ENCODE data around the gene ADAMTS2.
"Not testable (repeated sequence)": the region's sequence is repeated elsewhere in the genome, so short reads cannot be mapped to it uniquely, and the experiment has no call there.

ADAMTS2 gene

DNA sequence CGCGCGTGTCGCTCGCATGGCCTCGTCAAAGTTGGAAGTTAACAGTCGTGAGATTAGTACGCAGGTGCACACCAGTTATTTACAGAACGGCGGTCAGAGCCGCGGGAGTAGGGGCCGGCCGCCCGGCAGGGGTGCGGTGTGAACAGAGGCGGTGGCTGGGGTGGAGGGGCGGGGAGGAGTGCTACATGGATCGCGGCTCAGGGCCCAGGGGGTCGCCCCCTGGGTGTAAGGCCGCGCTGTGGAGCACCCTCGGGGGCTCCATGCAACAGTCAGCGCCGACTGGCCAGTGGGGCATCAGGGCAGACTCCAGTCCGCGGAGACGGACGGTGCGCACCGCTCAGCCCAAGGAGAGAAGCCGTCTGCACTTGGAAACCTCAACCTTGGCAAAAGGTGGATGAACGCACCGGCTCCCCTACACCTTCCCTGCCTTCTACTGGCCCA is 224.8 kb downstream of the ADAMTS2 start:
- DNase-seq, result no peak

DNA sequence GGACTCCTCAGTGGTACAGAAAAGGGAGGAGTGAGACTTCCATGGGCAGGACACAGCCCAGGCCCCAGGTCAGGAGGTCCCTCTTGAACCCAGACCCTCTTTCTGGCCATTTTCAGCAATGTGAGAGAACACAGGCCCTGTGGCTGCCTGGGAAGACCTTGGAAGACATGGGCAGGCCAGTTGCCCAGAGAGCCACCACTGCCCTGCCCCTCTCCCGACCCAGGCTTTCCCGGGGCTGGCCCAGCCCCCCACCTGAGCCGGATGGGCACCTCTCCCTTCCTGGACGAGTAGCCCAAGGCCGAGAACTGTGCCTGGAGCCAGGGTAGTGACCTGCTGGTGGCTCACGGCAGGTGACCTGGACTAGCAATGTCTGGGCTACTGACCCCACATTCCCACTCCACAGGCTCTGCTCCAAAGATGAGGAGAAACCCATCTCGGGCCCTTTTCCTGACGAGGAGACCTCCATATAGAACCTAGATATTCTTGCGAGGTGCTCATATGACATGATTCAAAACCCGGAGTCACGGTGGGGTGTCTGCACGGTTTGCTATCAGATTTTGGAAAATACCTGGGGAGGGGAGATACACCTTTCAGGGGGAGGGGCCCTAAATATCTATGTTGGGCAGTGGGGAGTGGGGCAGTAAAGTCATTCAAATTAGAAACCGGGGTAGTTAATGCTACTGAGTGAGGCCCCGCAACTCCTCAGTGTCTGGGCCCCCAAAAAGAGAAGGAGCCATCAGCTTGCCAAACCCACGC is 225.7 kb downstream of the ADAMTS2 start:
- no peak for DNase-seq

DNA sequence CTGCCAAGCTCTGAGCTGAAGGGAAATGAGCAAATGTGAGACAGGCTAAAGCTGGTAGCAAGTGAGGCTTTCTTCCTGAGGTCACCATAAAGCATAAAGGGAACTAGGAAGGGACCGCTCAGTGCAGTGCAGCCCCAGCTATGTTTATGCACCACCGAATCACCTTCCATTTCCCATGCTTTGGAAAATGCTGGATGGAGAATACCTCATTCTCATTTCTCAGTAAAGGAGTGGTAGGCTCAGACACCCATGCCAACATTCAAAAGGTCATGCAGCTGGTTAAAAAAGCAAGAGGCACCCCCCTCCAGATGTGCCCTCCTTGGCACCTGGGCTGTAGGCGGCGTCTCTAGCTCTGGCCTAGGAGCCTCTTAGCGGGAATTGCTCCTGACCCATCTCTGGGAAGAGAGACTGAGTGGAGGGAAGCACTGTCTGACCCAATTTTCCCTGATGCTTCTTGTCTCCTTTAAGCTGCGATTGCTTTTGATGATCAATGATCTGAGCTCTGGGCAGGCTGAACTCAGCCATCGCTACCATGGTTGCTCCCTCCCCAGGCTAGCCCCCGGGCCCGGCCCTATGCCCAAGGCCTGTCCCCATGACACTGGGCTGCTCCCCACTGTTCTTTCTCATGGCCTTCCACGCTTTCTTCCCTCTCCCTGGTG is 226.4 kb downstream of the ADAMTS2 start:
- no peak for DNase-seq

DNA sequence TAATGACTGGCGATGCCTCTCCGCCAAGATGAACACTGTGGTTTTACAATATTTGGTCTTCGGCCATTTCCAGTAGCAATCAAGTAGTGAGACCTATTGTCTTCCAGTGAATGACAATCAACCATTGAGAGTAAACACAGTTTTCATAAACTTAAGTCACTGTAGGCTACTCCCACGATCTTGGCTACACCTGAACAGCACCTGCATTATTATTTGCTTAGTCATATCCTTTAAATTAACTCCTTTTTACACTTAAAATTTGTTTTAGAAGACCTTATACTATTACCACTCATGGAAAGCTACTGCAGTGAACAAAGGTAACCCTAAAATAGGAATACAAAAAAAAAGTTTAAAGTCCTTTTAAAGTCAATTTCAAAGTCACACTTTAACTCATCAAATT is 226.9 kb downstream of the ADAMTS2 start:
- no peak for DNase-seq

DNA sequence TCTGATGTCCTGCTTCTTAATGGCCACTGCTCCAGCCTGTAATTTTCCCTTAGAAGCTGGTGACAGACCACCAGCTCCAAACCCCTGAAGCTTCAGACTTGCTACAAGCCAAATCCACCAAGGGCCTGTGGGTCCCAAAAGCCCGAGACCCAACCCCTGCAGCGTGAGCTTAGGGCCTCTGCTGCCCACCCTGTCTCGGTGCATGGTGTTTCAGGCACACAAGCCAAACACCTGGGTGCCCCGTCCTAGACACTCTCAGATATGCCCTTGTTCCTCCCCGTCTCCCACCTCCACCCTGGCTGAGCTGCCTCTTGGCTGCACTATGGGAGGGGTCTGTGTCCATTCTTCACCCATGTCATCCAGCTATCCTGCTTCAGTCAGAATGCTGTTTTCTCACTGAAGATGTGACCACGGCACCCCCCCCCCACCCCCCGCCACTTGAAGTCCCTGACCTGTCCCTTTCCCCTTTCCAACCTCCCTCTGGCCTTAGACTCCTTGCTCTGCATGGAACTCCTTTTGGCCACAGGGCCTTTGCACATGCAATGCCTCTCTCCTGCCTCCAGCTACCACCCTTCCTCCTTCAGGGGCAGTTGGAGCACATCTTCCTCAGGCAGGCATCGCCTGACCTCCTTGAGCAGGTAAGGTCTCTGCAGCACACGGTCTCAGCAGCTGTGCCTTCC is 229.3 kb downstream of the ADAMTS2 start:
- no peak for DNase-seq

DNA sequence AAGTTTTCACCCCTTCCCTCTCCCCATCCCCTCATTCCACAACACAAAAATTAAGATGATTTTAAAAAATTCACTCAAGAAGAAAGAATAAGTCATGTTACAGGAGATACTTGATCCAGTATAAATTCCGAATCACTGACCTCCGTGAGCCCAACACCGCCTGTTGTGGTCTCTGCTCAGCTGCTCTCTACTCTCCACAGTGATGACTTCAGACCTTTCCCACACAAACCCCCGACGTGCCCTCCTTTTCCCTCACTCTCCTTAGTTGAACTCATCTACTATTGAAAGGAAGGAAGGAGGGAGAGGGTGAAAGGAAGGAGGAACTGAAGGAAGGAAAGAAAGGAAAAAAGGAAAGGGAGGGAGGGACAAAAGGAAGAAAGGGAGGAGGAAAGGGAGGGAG is 230.0 kb downstream of the ADAMTS2 start:
- DNase-seq, result no peak

DNA sequence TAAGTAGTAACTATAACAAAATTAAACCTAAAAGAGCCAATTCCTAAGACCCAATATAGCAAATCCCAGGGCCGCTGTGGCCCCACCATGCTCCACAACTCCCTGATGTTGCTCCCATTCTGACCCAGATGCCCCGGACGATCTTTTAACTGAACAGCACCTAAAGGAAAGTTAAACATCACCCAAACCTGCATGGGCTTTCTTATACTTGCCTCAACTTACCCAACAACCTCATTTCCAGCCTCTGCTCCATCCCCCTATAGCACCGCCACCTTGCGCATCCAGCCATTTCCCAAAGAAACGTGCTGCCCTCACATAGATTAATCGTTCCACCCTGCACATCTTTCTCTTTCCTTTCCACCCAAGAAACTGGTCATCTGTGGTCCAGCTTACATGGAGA is 230.5 kb downstream of the ADAMTS2 start:
- no peak for DNase-seq

DNA sequence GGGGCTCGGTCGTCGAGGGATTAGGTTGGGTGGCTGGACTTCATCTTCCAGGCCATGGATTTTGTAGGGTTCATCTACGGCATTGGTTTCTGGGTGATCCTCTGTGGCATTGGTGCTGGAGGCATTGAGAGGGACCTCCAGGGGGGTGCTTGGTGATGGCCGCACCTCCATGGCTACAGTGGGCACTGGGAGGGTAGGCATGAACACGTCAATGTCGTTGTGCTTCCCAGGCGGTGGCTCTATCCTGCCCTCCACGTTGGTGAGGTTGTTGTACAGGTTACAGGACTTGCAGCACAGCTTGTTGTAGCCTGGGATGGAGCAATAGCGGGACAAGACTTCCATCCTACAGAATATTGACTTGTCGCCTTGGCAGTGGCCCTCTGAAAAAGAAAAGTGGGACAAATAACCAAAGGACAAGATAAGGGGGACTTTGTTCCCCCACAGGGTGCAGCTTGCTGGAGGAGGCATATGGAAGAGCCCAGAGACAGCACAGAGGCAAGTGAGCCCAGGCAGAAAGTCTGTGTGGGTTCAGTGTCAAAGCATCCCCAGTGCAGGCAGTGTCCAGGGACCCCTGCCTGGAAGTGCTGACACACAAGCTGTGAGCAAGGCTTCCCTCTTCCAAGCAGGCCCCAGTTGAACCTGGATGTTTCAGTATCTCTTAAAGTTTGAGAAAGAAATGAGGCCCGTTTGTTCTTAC is 231.2 kb downstream of the ADAMTS2 start:
- no peak for DNase-seq

DNA sequence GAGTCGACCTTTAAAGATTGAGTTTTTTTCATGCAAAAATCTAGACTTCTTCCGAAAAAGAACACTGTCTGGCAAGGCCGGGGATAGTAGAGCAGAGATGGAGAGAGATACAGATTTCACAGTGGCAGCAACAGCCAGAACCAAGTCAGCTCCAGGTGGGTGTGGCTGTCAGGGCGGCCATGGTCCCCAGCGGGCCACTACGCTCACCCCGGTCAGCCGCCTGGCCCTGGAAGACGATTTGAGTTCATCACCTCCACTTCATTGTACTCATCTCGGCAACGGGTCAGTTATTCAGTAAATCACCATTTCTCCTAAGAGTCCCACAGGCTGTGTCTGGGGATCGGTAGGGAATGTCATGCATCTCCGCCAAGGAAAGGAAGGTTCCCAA is 232.1 kb downstream of the ADAMTS2 start:
- DNase-seq, result no peak

DNA sequence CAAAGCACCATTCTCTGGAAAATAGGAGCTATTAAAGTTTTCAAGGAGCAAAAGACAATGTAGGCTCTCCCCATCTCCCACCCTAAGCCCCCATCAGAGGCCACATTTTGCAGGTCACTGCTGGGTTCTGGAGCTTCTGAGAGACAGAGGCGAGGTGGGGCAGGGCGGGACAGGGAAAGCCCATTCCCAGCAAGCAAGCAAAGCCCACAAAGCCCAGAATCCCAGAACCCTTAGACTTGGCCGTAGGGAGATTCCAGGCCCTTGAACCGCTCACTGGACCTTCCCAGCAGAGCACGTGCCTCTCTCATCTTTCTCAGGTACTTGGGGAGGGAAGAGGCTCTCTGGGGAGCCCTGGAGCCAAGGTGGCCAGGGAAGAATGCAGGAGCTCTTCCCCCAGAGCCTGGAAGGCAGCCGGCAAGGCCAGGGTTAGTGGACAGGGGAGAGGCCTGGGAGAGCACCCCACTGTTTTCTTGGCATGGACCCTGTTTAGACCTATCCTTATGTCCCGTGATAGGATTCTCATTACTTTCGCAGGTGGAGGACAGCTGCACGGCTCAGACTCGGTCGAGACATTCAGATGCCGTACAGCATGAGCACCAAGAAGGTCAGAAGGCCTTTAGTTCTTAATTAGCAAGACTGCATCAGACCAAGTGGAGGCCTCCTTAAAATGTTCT is 232.7 kb downstream of the ADAMTS2 start:
- no peak for DNase-seq

DNA sequence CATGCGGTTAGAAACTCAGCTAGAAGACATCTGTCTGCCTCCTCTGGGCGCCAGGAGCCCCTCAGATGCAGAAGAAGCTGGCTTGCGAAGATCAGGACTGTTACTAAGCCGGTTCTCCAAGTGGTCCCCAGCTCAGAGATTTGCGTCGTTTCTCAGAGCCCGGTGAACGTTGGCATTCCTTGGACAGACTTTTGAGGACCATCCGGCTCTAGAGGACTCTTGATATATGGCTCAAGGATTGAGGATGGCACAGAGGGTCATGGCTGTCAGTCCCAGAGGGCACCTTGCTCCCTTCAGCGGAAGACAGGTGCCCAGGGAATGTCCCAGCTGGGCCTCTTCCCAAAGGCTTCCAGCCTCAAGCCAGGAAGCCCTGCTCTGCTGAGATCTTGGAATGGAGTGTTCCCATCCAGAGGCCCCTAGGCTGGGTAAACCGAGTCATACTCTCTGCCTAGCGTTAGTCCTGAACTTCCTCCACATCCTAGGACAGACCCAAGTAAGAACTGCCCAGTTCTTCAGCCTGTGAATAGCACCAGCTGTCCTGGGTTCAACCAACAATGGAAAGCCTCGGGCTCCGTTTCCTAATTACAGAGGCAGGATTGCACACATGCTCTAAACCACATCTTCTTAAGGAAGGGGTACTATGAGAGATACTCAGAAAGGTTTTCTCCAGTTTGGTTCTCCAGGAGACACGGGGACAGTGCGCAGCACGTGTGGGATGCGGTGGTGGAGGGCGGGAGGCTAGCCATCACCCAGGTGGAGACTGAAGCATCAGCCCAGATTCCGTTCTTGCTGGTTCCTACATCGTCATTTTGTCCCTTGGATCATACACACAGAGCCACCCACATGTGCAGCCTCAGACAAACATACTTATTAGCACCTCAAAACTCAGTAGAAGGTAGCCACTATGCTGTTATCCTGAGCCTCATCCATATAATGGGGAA is 233.7 kb downstream of the ADAMTS2 start:
- DNase-seq, result no peak

DNA sequence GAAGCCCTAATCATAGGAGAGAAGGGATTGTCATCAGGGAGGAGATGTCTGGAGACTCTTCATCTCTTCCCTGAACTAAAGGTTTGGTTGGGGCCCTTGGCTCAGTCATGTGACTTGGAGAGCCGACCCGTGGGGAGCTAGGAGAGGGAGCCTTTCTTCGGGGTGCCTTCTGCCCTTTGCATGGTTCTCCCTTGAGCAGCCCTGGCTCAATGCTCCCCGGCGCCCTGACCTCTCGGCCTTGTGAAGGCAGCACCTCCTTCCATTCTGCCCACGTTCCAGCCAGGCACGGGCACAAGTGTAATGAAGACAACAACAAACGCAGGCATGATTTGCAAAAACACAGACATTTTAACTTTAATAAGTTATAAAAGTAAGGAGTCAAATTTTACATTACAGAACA is 234.7 kb downstream of the ADAMTS2 start:
- no peak for DNase-seq

DNA sequence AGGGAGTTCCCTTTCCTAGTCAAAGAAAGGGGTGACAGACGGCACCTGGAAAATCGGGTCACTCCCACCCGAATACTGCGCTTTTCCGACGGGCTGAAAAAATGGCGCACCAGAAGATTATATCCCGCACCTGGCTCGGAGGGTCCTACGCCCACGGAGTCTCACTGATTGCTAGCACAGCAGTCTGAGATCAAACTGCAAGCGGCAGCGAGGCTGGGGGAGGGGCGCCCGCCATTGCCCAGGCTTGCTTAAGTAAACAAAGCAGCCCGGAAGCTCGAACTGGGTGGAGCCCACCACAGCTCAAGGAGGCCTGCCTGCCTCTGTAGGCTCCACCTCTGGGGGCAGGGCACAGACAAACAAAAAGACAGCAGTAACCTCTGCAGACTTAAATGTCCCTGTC is 244.0 kb downstream of the ADAMTS2 start:
- not testable (repeated sequence) for DNase-seq

DNA sequence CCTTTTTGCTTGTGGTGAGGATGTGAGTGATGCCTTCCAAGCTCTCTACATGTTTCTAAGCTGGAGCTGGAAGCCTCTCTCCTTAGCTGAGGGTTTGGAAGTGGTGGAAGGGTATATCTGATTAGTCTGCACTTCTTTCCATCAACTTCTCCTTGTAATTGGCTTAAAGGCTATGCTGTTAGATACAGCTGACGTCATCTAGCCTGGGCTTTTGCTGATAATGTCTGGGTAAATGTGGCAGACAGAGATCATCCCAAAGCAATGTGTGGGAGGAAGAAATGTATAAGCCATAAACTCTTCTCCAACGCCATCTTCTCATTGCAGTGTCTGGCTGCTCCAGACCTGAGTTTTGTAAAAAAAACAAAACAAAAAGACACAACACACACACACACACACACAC is 255.8 kb downstream of the ADAMTS2 start:
- DNase-seq, result no peak

DNA sequence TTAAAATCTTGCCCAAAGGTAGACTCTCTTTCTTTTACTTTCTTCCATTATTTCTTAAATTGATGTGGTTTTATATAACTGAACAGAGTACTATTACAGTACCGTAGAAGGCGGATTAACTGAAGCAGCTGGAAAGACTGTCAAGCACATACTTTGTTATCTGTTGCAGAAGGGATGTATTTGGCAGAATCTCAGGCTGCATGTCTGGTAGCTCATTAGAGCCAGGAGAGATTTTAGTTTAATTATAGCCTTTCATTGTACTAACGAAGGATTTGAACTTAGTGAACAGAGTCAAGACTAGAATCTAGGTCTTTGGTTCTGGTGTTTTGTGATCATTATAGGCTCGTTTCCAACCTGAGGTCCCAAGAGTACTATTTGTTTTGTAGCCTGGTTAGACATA is 264.5 kb downstream of the ADAMTS2 start:
- no peak for DNase-seq

DNA sequence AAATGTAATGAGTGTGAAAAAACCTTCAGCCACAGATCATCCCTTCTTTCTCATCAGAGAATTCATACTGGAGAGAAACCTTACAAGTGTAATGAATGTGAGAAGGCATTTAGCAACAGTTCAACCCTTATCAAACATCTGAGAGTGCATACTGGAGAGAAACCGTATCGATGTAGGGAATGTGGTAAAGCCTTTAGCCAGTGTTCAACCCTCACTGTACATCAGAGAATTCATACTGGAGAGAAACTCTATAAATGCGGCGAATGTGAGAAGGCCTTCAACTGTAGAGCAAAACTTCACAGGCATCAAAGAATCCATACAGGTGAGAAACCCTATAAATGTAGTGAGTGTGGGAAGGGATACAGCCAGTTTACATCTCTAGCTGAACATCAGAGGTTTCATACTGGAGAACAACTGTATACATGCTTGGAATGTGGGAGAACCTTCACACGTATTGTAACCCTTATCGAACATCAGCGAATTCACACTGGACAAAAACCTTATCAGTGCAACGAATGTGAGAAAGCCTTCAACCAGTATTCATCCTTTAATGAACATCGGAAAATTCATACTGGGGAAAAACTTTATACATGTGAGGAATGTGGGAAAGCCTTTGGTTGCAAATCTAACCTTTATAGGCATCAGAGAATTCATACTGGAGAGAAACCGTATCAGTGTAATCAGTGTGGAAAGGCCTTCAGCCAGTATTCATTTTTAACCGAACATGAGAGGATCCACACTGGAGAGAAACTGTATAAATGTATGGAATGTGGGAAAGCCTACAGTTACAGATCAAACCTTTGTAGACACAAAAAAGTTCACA is 265.9 kb downstream of the ADAMTS2 start:
- DNase-seq, result no peak

DNA sequence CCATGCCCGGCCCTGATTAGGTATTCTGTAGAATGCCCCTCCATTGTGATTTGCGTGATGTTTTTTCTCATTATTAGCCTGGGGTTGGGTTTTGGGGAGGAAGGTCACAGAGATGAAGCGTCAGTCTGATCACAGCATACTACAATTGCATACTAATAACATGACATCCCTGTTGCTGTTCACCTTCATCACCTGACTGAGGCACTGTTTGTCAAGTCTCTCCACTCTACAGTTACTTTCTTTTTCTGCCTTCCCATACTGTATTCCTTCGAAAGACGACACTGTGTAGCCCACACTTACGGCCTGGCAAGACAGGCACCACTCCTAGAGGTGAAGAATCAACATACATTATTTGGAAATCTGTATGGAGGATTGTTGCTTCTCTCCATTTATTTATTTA is 279.6 kb downstream of the ADAMTS2 start:
- DNase-seq, result no peak

DNA sequence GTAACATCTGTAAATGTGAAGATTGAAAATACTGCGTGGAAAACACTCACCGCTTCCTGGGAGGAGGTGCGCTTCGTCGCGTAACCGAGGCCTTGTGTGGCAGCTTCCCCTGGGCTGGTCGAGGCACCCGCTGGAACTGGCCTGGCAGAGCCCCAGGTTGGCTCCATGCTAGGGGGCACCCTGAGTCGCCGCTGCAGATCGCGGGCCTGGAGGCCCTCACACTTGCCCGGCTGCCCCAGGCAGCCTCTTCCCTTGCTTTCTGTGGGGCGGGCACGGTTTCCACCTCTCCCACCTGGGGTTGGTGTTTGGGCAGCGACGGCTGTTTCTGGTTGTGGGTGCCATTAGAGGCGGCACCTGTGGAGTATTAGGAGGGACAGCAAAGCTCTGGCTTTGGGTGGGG is 284.2 kb downstream of the ADAMTS2 start:
- DNase-seq, result no peak

Measured in NCI-H1694 (cell line).